Measurements from ENCODE around the gene AFDN.

GRCh38 chr6:167949121-167949684, 122.5 kb downstream of the AFDN start:
- TF ChIP-seq CTCF (IDR thresholded peaks at IDR 0.05) (no peak), POLR2A (IDR thresholded peaks at IDR 0.05) (no peak)
